BJ (cell line): Measurements from ENCODE around the gene ELFN1. TPM values are rescaled to one million over a fixed set of nuclear protein-coding genes. Genes with fewer than 3 reads are reported as not detected.
A peak's percentile ranks its signal among the peaks of the same experiment; 100 is the strongest.

Source experiments
- CTCF ChIA-PET: fragments of 350-600 bp; formaldehyde crosslinking; extraction: SDS; loops from one replicate; lab custom pipeline; 2021; ENCODE audit warnings: antibody characterized with exemption, inconsistent platforms; lab: Yijun Ruan, JAX
- POLR2A ChIA-PET: fragments of 300-600 bp; sonication (Branson Sonifier 250); formaldehyde crosslinking; extraction: SDS; loops from one replicate; lab custom pipeline; 2021; ENCODE audit warnings: antibody characterized with exemption; lab: Charles Lee
- DNase-seq: peaks from one replicate; pipeline ENCODE4 v3.0.0-alpha.2; 2011; ENCODE audit warnings: low read depth
- H3K27me3 ChIP-seq: 2 replicates; pipeline ENCODE4 v1.6.0; 2011; ENCODE audit warnings: low read length; ENCODE audit not compliant: control insufficient read depth, insufficient read depth
- H3K36me3 ChIP-seq: 2 replicates; pipeline ENCODE4 v1.5.1; 2011; ENCODE audit warnings: low read length; ENCODE audit not compliant: control insufficient read depth, insufficient read depth
- H3K4me3 ChIP-seq: 2 replicates; pipeline ENCODE4 v1.5.1; 2011; ENCODE audit warnings: low read depth, mild to moderate bottlenecking, control low read depth, low read length
- CTCF ChIP-seq: IDR thresholded peaks from 2 replicates; pipeline ENCODE4 v1.5.1; 2011; ENCODE audit warnings: low read depth, mild to moderate bottlenecking, control low read depth, inconsistent platforms, low read length, moderate library complexity; ENCODE audit not compliant: insufficient read depth
- polyA plus RNA-seq: library from polyadenylated mRNA; depleted of rRNA; stranded (reverse); fragments of >200 nt; gene quantifications from 2 replicates; pipeline ENCODE4 v1.2.3, GENCODE V29; 2011; rRNA removed

The ELFN1 gene
- polyA plus RNA-seq, 1 experiment = 1.7 TPM

GRCh38 chr7:1787681-1788235 is 117.7 kb downstream of the ELFN1 start:
- Histone ChIP-seq H3K27me3 (no peaks in the 10 kb centered on the region), H3K4me3 (no peak overlapping the region), H3K36me3 (no peaks in the 10 kb centered on the region)
- no peak for DNase-seq
- no peak for TF ChIP-seq CTCF
- CTCF ChIA-PET = interaction anchor here (0.7 kb wide), 1 partner anchor 28 kb away, joined by 4 read pairs; no protein-coding TSS in a partner anchor
- POLR2A ChIA-PET = no interaction called here

- no peaks in the 10 kb centered on the region for H3K36me3 ChIP-seq
- no peak overlapping the region for H3K4me3 ChIP-seq
- DNase-seq = no peak
- ChIA-PET POLR2A (no interaction called here), CTCF (interaction anchor here (1.7 kb wide), 1 partner anchor 414 kb away, joined by 4 read pairs; no protein-coding TSS in a partner anchor)
- TF ChIP-seq CTCF = 0 out of 2 replicates have a peak, but pooled peaks have one; percentile 25
- H3K27me3 ChIP-seq = peaks cover 7% of the 10 kb centered on the region
Measured at GRCh38 chr7:1794888-1795542, 124.9 kb downstream of the ELFN1 start.

Other genes starting within 250 kb of the ELFN1 start
- gene MICALL2, start 210.8 kb upstream of the ELFN1 start, polyA plus RNA-seq = 5.4 and 11.1 TPM in 2 replicates
- gene INTS1, start 165.9 kb upstream of the ELFN1 start, polyA plus RNA-seq = 7.6 and 21.8 TPM in 2 replicates
- 9.6 and 17.1 TPM in 2 replicates for gene MAFK, start 139.6 kb upstream of the ELFN1 start, polyA plus RNA-seq
- 0.38 and 1.3 TPM in 2 replicates for gene TMEM184A, start 114.1 kb upstream of the ELFN1 start, polyA plus RNA-seq
- gene PSMG3, start 100.2 kb upstream of the ELFN1 start, polyA plus RNA-seq = 32.1 and 40.9 TPM in 2 replicates